GM12872 (cell line): ENCODE measurements around the gene WDR31.

Source experiments
- CTCF ChIP-seq: IDR thresholded peaks from 3 replicates; pipeline ENCODE4 v1.5.1; 2011; ENCODE audit warnings: low read depth, mild to moderate bottlenecking, low read length, moderate library complexity; ENCODE audit not compliant: insufficient read depth

WDR31 gene

GRCh38 chr9:113376634-113377567, 36.8 kb upstream of the WDR31 start, which contains the start of gene HDHD3:
HDHD3 (minus strand) TSS chr9:113376986; CDS start chr9:113374354, 2,632 bp downstream.
- TF ChIP-seq CTCF, result no peak

GRCh38 chr9:113375057-113376023, 35.3 kb upstream of the WDR31 start:
- TF ChIP-seq CTCF, result no peak

- no peak for TF ChIP-seq CTCF
These were observed 33.8 kb upstream of the WDR31 start for GRCh38 chr9:113373676-113374392.

GRCh38 chr9:113373256-113373655, 33.2 kb upstream of the WDR31 start:
- no peak for TF ChIP-seq CTCF

- TF ChIP-seq CTCF, result no peak
These were observed 32.0 kb upstream of the WDR31 start for GRCh38 chr9:113372059-113372458.

- no peak for TF ChIP-seq CTCF
These were observed 30.8 kb upstream of the WDR31 start for GRCh38 chr9:113370806-113371325.
